Neutrophil (primary cell): ENCODE data around the gene GP1BB.
A peak's percentile ranks its signal among the peaks of the same experiment; 100 is the strongest.

Source experiments
- H3K27ac ChIP-seq: fragments of 200-600 bp; sonication (generic); 2 replicates; pipeline ENCODE4 v1.5.1; 2016; ENCODE audit warnings: mild to moderate bottlenecking, moderate library complexity
- H3K27me3 ChIP-seq: fragments of 200-600 bp; sonication (generic); 2 replicates; pipeline ENCODE4 v1.6.0; 2016; ENCODE audit warnings: mild to moderate bottlenecking
- H3K36me3 ChIP-seq: fragments of 200-600 bp; sonication (generic); 2 replicates; pipeline ENCODE4 v1.5.1; 2017
- H3K4me1 ChIP-seq, 2 experiments: fragments of 200-600 bp in 1 of 2; sonication (generic) in 1 of 2; 1 replicate in 1 of 2; 2 replicates in 1 of 2; pipeline versions ENCODE4 v1.5.1 to v1.6.1; 2013 to 2016; ENCODE audit warnings: low read depth in 1 of 2, low read length in 1 of 2, mild to moderate bottlenecking in 1 of 2, moderate library complexity in 1 of 2; ENCODE audit not compliant: control insufficient read depth in 1 of 2, insufficient read depth in 1 of 2
- H3K4me3 ChIP-seq, 2 experiments: fragments of 200-600 bp in 1 of 2; sonication (generic) in 1 of 2; 1 replicate in 1 of 2; 2 replicates in 1 of 2; pipeline ENCODE4 v1.5.1; 2013 to 2016; ENCODE audit warnings: low read depth in 1 of 2, low read length in 1 of 2, mild to moderate bottlenecking in 1 of 2, moderate library complexity in 1 of 2
- H3K9me3 ChIP-seq: fragments of 200-600 bp; sonication (generic); 2 replicates; pipeline ENCODE4 v1.5.1; 2016
- CTCF ChIP-seq: fragments of 200-600 bp; sonication (generic); IDR thresholded peaks from 2 replicates; pipeline ENCODE4 v1.5.1; 2016; ENCODE audit warnings: antibody characterized with exemption

GP1BB gene

GRCh38 chr22:19710769-19711106 is 12.6 kb upstream of the GP1BB start:
- no peak for TF ChIP-seq CTCF
- Histone ChIP-seq H3K27me3 (no peaks in the 10 kb centered on the region), H3K36me3 (no peaks in the 10 kb centered on the region), H3K4me3 (no peak overlapping the region), H3K27ac (no peak overlapping the region), H3K9me3 (no peaks in the 10 kb centered on the region), H3K4me1 (peaks cover 39 to 42% of the 10 kb centered on the region in 2 experiments)

- Histone ChIP-seq H3K36me3 (no peaks in the 10 kb centered on the region), H3K27me3 (no peaks in the 10 kb centered on the region), H3K9me3 (no peaks in the 10 kb centered on the region), H3K4me3 (peak overlapping the region in 1 of 2 experiments; percentile 72), H3K4me1 (peaks cover 40 to 41% of the 10 kb centered on the region in 2 experiments), H3K27ac (no peak overlapping the region)
- no peak for TF ChIP-seq CTCF
Measured at GRCh38 chr22:19713245-19713644, 10.1 kb upstream of the GP1BB start.

DNA sequence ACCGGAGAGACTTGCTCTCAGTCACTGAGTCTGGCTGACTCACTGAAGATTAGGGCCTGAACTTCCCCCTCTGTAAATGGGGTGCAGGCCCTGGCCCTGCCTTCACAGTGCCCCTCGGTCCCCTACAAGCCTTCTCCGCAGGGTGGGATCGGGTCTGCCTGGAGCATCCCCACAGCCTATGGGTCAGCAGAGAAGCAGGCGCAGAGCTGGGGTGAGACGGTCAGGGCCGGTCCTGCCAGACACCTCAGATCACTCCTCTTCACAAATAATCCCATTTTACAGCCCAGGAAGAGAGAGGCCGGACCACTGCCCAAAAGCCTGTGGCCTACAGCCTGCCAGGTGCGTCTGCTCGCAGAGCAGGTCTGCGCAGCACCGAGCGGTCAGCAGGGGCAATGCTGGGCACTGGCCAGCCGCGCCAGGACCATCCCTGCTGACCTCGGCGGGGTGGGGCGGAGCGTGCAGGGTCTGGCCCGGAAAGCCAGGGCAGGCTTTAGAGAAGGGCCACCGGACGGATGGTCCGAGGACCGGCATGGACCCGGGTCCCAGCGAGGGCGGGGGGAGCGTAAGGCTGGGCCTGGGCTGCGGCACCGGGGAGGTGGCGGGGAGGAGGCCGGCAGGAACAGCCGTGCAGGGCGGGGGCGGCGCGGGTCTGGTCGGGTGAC is 9.6 kb upstream of the GP1BB start:
- no peak for TF ChIP-seq CTCF
- Histone ChIP-seq H3K27ac (peak overlapping the region; percentile 56), H3K36me3 (peaks cover 4% of the 10 kb centered on the region), H3K27me3 (peaks cover 4% of the 10 kb centered on the region), H3K4me1 (peaks cover 45 to 46% of the 10 kb centered on the region in 2 experiments), H3K4me3 (peak overlapping the region; percentile 72 to 85), H3K9me3 (no peaks in the 10 kb centered on the region)

GRCh38 chr22:19714312-19715187 is 8.8 kb upstream of the GP1BB start, which contains the start of gene SEPTIN5:
TSS of gene SEPTIN5 (plus strand) at chr22:19714503. CDS start at chr22:19714589, 86 bp downstream.
- Histone ChIP-seq H3K27ac (peak within 1 kb of the TSS; percentile 66), H3K9me3 (no peaks in the 10 kb centered on the region), H3K4me3 (peak within 1 kb of the TSS; percentile 85 to 90), H3K27me3 (peaks cover 7% of the 10 kb centered on the region), H3K36me3 (peaks cover 11% of the 10 kb centered on the region), H3K4me1 (peaks cover 50 to 52% of the 10 kb centered on the region in 2 experiments)
- no peak for TF ChIP-seq CTCF

DNA sequence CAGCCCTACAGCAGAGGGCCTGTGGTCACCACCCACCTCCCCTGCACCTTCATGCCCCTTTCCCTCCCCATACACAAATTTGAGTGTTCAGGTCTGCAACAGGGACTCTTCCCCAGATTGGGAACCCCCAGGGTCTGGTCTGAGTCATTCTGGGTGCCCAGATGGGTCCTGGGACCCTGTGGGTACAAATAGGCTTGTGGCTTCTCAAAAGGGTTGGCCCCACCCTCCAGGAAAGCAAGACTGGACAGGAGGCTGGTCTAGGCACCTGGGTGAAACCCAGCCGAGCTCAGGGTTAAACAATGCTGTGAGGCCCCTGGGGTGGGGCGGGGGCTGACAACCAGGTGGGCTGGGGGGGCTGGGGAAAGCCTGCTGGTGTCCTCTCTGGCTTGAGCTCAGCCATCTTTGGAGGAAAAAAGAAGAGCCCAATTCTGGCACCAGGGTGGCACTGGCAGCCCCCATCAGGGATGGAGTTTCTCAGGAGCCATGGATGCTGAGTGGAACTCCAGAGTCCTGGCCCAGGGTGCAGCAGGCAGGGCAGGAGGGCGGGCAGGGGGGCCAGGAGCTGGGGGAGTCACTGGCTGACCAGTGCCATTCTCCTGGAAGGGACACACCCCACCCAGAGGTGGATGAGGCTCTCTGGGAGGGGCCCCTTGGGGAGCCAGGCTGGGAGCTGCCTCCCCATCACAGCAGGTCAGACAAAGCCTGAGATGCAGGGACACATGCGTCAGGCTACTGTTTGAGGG is 8.0 kb upstream of the GP1BB start:
- Histone ChIP-seq H3K4me3 (peak overlapping the region; percentile 85 to 90), H3K36me3 (peaks cover 19% of the 10 kb centered on the region), H3K27me3 (peaks cover 10% of the 10 kb centered on the region), H3K9me3 (no peaks in the 10 kb centered on the region), H3K4me1 (peaks cover 50 to 52% of the 10 kb centered on the region in 2 experiments), H3K27ac (peak overlapping the region; percentile 66)
- no peak for TF ChIP-seq CTCF
